SK-N-SH treated with all-trans-retinoic acid at 6 μM for 48 hours (cell line): ENCODE measurements around the gene CCRL2.

ENCODE experiments used
- ATAC-seq: fragments of 200-7000 bp; cut with Tn5 transposase; 3 replicates; pipeline ENCODE4 v1.9.1; 2020; ENCODE audit warnings: mild to moderate bottlenecking, moderate library complexity
- BACH2 ChIP-seq: fragments of 250-450 bp; sonication (Bioruptor Pico); IDR thresholded peaks from 2 replicates; pipeline ENCODE4 v1.9.0; 2021; ENCODE audit warnings: mild to moderate bottlenecking, borderline replicate concordance
- CREB5 ChIP-seq: fragments of 250-450 bp; sonication (Bioruptor Pico); IDR thresholded peaks from 2 replicates; pipeline ENCODE4 v1.5.1; 2020; ENCODE audit warnings: low read depth, mild to moderate bottlenecking, moderate library complexity
- ESRRG ChIP-seq: fragments of 250-450 bp; sonication (Bioruptor Pico); IDR thresholded peaks from 2 replicates; pipeline ENCODE4 v1.6.1; 2021; ENCODE audit warnings: mild to moderate bottlenecking
- ISL1 ChIP-seq: fragments of 250-450 bp; sonication (Bioruptor Pico); IDR thresholded peaks from 2 replicates; pipeline ENCODE4 v2.1.2; 2022; ENCODE audit warnings: mild to moderate bottlenecking, moderate library complexity
- OSR1 ChIP-seq: fragments of 250-450 bp; sonication (Bioruptor Pico); IDR thresholded peaks from 2 replicates; pipeline ENCODE4 v1.8.0; 2022; ENCODE audit warnings: moderate library complexity, mild to moderate bottlenecking, inconsistent platforms
- ZFP3 ChIP-seq: fragments of 250-450 bp; sonication (Bioruptor Pico); IDR thresholded peaks from 2 replicates; pipeline ENCODE4 v1.5.0; 2020; ENCODE audit warnings: mild to moderate bottlenecking, moderate library complexity
- ZNF565 ChIP-seq: fragments of 450-650 bp; formaldehyde crosslinking; conservative IDR thresholded peaks from 2 replicates; pipeline ENCODE4 v1.5.0; 2020; ENCODE audit warnings: low read depth, mild to moderate bottlenecking, moderate library complexity
- ZNF8 ChIP-seq: fragments of 450-650 bp; formaldehyde crosslinking; IDR thresholded peaks from 2 replicates; pipeline ENCODE4 v1.5.0; 2020; ENCODE audit warnings: mild to moderate bottlenecking, moderate library complexity

Gene CCRL2

GRCh38 chr3:46456118-46456517 is 49.1 kb downstream of the CCRL2 start:
- no peak for ATAC-seq
- TF ChIP-seq ZNF8 (CRISPR knock-in tag) (no peak), ESRRG (CRISPR knock-in tag) (no peak), ZNF565 (no peak), ZFP3 (CRISPR knock-in tag) (no peak), ISL1 (no peak), OSR1 (CRISPR knock-in tag) (no peak), BACH2 (CRISPR knock-in tag) (no peak), CREB5 (CRISPR knock-in tag) (no peak)
